Measurements from ENCODE around the gene RSRC1. TPM values are rescaled to one million over a fixed set of nuclear protein-coding genes. Genes with fewer than 3 reads are reported as not detected.
"Not testable (repeated sequence)": the region's sequence is repeated elsewhere in the genome, so short reads cannot be mapped to it uniquely, and the experiment has no call there.

RSRC1 gene
- total RNA-seq, 1 donor from 2014 or later, result 39.9 TPM

DNA sequence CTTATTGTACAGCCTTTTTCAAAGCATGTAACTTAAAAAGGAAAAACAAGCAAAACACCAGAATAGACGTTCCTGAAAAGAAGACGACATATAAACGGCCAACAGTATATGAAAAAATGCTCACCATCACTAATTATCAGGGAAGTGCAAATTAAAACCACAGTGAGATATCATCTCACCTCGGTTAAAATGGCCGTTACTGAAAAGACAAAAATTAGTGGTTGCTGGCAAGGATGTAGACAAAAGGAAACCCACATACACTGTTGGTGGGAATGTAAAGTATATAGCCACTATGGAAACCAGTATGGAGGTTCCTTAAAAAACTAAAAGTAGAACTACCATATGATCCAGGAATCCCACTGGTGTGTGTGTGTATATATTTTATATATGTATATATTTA, 396.6 kb downstream of the RSRC1 start:
- Mint-ChIP-seq H3K4me3 (no peak overlapping the region), H3K4me1 (no peaks in the 10 kb centered on the region), H3K27me3 (no peaks in the 10 kb centered on the region), H3K36me3 (ENCODE audit: low read depth) (peaks cover 6% of the 10 kb centered on the region), H3K9me3 (peaks cover 8% of the 10 kb centered on the region), H3K27ac (no peak overlapping the region)
- DNase-seq (no peak), ATAC-seq (ENCODE audit: low read depth) (no peak)
- intact Hi-C loops (cut with micrococcal nuclease), result no loop called here
- CTCF ChIA-PET, result no interaction called here
- TF ChIP-seq, protein P1, sequence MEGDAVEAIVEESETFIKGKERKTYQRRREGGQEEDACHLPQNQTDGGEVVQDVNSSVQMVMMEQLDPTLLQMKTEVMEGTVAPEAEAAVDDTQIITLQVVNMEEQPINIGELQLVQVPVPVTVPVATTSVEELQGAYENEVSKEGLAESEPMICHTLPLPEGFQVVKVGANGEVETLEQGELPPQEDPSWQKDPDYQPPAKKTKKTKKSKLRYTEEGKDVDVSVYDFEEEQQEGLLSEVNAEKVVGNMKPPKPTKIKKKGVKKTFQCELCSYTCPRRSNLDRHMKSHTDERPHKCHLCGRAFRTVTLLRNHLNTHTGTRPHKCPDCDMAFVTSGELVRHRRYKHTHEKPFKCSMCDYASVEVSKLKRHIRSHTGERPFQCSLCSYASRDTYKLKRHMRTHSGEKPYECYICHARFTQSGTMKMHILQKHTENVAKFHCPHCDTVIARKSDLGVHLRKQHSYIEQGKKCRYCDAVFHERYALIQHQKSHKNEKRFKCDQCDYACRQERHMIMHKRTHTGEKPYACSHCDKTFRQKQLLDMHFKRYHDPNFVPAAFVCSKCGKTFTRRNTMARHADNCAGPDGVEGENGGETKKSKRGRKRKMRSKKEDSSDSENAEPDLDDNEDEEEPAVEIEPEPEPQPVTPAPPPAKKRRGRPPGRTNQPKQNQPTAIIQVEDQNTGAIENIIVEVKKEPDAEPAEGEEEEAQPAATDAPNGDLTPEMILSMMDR (IDR thresholded peaks at IDR 0.05), result no peak
- POLR2A ChIA-PET, result no interaction called here

DNA sequence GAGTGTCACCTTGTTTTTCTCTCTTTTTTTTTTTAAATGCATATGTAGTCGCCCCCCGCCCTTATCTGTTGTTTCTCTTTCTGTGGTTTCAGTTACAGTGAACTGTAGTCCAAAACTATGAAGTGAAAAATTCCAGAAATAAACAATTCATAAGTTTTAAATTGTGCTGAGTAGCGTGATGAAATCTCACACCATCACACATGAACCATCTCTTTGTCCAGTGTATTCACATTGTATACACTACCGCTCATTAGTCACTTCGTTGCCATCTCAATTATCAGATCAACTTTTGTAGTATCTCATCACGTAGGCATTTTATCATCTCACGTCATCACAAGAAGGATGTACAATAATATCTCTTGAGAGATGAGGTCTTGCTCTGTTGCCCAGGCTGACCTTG, 398.6 kb downstream of the RSRC1 start:
- peaks cover 8% of the 10 kb centered on the region for H3K36me3 Mint-ChIP-seq (ENCODE audit: low read depth)
- ATAC-seq (ENCODE audit: low read depth), result no peak
- no peak for DNase-seq
- TF ChIP-seq, protein P1 (IDR thresholded peaks at IDR 0.05), result no peak
- no peaks in the 10 kb centered on the region for H3K4me1 Mint-ChIP-seq
- POLR2A ChIA-PET, result no interaction called here
- H3K9me3 Mint-ChIP-seq, result peaks cover 9% of the 10 kb centered on the region
- CTCF ChIA-PET, result no interaction called here
- no peak overlapping the region for H3K27ac Mint-ChIP-seq
- no peak overlapping the region for H3K4me3 Mint-ChIP-seq
- H3K27me3 Mint-ChIP-seq, result no peaks in the 10 kb centered on the region
- intact Hi-C loops (cut with micrococcal nuclease), result no loop called here

GRCh38 chr3:158509891-158510290, 400.0 kb downstream of the RSRC1 start:
- TF ChIP-seq, protein P1 (IDR thresholded peaks at IDR 0.05), result no peak
- H3K4me3 Mint-ChIP-seq, result no peak overlapping the region
- no peak overlapping the region for H3K27ac Mint-ChIP-seq
- peaks cover 14% of the 10 kb centered on the region for H3K9me3 Mint-ChIP-seq
- ChIA-PET CTCF (no interaction called here), POLR2A (no interaction called here)
- peaks cover 14% of the 10 kb centered on the region for H3K36me3 Mint-ChIP-seq (ENCODE audit: low read depth)
- intact Hi-C loops (cut with micrococcal nuclease), result no loop called here
- DNase-seq, result no peak
- no peaks in the 10 kb centered on the region for H3K27me3 Mint-ChIP-seq
- no peaks in the 10 kb centered on the region for H3K4me1 Mint-ChIP-seq
- no peak for ATAC-seq (ENCODE audit: low read depth)

DNA sequence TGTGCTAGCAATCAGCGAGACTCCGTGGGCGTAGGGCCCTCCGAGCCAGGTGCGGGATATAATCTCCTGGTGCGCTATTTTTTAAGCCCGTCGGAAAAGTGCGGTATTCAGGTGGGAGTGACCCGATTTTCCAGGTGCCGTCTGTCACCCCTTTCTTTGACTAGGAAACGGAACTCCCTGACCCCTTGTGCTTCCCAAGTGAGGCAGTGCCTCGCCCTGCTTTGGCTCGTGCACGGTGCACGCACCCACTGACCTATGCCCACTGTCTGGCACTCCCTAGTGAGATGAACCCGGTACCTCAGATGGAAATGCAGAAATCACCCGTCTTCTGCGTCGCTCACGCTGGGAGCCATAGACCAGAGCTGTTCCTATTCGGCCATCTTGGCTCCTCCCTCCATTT, 406.8 kb downstream of the RSRC1 start:
- H3K27ac Mint-ChIP-seq; H3K4me1 Mint-ChIP-seq; POLR2A ChIA-PET; H3K4me3 Mint-ChIP-seq; H3K27me3 Mint-ChIP-seq; ATAC-seq (ENCODE audit: low read depth); DNase-seq; CTCF ChIA-PET; intact Hi-C loops (cut with micrococcal nuclease): not testable (repeated sequence)
- peaks cover 15% of the 10 kb centered on the region for H3K36me3 Mint-ChIP-seq (ENCODE audit: low read depth)
- peaks cover 10% of the 10 kb centered on the region for H3K9me3 Mint-ChIP-seq

GRCh38 chr3:158519776-158520175, 409.9 kb downstream of the RSRC1 start:
- Mint-ChIP-seq H3K36me3 (ENCODE audit: low read depth) (peaks cover 7% of the 10 kb centered on the region), H3K4me1 (no peaks in the 10 kb centered on the region)
- CTCF ChIA-PET, result no interaction called here

GRCh38 chr3:158520433-158520832, 410.5 kb downstream of the RSRC1 start:
- no peaks in the 10 kb centered on the region for H3K27me3 Mint-ChIP-seq
- H3K9me3 Mint-ChIP-seq, result peaks cover 6% of the 10 kb centered on the region
- no peak overlapping the region for H3K4me3 Mint-ChIP-seq
- ATAC-seq (ENCODE audit: low read depth), result no peak
- intact Hi-C loops (cut with micrococcal nuclease), result no loop called here
- no peak overlapping the region for H3K27ac Mint-ChIP-seq
- DNase-seq, result no peak
- TF ChIP-seq, protein P1 (IDR thresholded peaks at IDR 0.05), result no peak
- POLR2A ChIA-PET, result no interaction called here
- CTCF ChIA-PET, result no interaction called here
- peaks cover 7% of the 10 kb centered on the region for H3K36me3 Mint-ChIP-seq (ENCODE audit: low read depth)
- no peaks in the 10 kb centered on the region for H3K4me1 Mint-ChIP-seq

More at GRCh38 chr3:158519776-158520175, 409.9 kb downstream of the RSRC1 start:
- POLR2A ChIA-PET, result no interaction called here
- peaks cover 6% of the 10 kb centered on the region for H3K9me3 Mint-ChIP-seq
- DNase-seq (no peak), ATAC-seq (ENCODE audit: low read depth) (no peak)
- H3K27ac Mint-ChIP-seq, result no peak overlapping the region
- no peaks in the 10 kb centered on the region for H3K27me3 Mint-ChIP-seq
- no peak overlapping the region for H3K4me3 Mint-ChIP-seq
- TF ChIP-seq, protein P1 (IDR thresholded peaks at IDR 0.05), result no peak
- intact Hi-C loops (cut with micrococcal nuclease), result no loop called here

Measured in activated B cell treated with CpG ODN at 0.5 μM for 24 hours (primary cell).